ENCODE results near the gene FXYD7.

The FXYD7 gene

DNA sequence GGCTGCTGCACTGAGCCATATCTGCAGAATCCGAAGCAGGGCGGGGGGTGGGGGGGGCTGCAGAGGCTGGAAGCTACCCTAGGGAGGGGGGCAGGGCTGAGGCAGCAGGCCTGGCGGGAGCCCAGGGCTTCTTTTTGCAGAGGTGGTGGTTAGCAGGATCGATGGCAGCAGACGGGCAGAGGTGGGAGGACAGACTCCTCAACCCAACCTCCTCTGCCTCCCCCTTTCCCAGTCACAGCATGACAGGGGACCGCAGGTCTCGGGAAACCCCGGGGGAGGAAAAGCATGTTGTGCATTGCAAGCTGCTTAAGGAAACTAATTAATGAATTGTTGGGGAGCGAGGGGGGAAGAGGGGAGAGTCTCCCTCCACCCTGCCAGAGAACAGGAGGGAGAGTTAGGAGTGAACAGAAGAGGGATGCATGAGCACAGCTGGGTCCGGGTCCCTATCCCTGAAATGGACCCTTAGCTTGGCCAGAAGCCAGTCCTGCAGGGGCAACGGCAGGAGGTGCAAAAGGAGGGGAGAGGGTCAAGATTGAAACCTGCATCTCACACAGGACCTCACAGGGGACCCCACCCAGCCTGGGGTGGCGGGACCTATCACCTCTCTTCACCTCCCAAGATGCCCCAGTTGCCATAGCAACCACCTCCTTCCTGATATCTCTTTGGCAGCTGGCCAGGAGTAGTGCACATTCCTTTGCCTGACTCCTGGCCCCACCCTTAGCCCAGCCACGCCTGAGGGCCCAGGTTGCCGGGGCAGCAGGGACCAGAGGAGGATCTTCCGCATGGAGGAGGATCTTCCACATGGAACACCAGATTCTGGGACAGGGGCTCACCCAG, 1.8 kb downstream of the FXYD7 start (continued):
- TF ChIP-seq, protein P1, sequence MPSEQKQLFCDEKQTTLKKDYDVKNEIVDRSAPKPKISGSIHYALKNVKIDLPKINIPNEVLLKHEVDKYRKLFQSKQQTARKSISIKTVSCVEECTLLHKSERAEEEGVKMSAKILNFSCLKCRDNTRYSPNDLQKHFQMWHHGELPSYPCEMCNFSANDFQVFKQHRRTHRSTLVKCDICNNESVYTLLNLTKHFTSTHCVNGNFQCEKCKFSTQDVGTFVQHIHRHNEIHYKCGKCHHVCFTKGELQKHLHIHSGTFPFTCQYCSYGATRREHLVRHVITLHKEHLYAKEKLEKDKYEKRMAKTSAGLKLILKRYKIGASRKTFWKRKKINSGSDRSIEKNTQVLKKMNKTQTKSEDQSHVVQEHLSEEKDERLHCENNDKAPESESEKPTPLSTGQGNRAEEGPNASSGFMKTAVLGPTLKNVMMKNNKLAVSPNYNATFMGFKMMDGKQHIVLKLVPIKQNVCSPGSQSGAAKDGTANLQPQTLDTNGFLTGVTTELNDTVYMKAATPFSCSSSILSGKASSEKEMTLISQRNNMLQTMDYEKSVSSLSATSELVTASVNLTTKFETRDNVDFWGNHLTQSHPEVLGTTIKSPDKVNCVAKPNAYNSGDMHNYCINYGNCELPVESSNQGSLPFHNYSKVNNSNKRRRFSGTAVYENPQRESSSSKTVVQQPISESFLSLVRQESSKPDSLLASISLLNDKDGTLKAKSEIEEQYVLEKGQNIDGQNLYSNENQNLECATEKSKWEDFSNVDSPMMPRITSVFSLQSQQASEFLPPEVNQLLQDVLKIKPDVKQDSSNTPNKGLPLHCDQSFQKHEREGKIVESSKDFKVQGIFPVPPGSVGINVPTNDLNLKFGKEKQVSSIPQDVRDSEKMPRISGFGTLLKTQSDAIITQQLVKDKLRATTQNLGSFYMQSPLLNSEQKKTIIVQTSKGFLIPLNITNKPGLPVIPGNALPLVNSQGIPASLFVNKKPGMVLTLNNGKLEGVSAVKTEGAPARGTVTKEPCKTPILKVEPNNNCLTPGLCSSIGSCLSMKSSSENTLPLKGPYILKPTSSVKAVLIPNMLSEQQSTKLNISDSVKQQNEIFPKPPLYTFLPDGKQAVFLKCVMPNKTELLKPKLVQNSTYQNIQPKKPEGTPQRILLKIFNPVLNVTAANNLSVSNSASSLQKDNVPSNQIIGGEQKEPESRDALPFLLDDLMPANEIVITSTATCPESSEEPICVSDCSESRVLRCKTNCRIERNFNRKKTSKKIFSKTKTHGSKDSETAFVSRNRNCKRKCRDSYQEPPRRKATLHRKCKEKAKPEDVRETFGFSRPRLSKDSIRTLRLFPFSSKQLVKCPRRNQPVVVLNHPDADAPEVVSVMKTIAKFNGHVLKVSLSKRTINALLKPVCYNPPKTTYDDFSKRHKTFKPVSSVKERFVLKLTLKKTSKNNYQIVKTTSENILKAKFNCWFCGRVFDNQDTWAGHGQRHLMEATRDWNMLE (tag by site-specific recombination; conservative IDR thresholded peaks at IDR 0.05; ENCODE audit: low read depth), result no peak
- TF ChIP-seq, protein P2, sequence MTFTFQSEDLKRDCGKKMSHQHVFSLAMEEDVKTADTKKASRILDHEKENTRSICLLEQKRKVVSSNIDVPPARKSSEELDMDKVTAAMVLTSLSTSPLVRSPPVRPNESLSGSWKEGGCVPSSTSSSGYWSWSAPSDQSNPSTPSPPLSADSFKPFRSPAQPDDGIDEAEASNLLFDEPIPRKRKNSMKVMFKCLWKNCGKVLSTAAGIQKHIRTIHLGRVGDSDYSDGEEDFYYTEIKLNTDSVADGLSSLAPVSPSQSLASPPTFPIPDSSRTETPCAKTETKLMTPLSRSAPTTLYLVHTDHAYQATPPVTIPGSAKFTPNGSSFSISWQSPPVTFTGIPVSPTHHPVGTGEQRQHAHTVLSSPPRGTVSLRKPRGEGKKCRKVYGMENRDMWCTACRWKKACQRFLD (tag by site-specific recombination; IDR thresholded peaks at IDR 0.05), result no peak
- TF ChIP-seq, protein P3, sequence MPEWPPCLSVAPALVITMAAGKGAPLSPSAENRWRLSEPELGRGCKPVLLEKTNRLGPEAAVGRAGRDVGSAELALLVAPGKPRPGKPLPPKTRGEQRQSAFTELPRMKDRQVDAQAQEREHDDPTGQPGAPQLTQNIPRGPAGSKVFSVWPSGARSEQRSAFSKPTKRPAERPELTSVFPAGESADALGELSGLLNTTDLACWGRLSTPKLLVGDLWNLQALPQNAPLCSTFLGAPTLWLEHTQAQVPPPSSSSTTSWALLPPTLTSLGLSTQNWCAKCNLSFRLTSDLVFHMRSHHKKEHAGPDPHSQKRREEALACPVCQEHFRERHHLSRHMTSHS (tag by site-specific recombination; IDR thresholded peaks at IDR 0.05), result no peak
- TF ChIP-seq ZNF114 (tag by site-specific recombination; IDR thresholded peaks at IDR 0.05) (no peak), ZBTB21 (tag by site-specific recombination; IDR thresholded peaks at IDR 0.05) (peak; percentile 48; the same call in 1 of the 2 replicates), ZFHX2 (tag by site-specific recombination; conservative IDR thresholded peaks at IDR 0.05) (peak; percentile 98), ZNF239 (tag by site-specific recombination; IDR thresholded peaks at IDR 0.05) (no peak), ZNF621 (tag by site-specific recombination; IDR thresholded peaks at IDR 0.05) (no peak), ZNF747 (tag by site-specific recombination; IDR thresholded peaks at IDR 0.05) (no peak), ZNF521 (tag by site-specific recombination; IDR thresholded peaks at IDR 0.05) (no peak), GLI2 (tag by site-specific recombination; IDR thresholded peaks at IDR 0.05; ENCODE audit: borderline replicate concordance, low read depth) (no peak), ZNF16 (tag by site-specific recombination; IDR thresholded peaks at IDR 0.05; ENCODE audit: low read depth) (no peak), ZNF266 (tag by site-specific recombination; IDR thresholded peaks at IDR 0.05; ENCODE audit: low read depth) (no peak), ZNF549 (tag by site-specific recombination; IDR thresholded peaks at IDR 0.05) (no peak), ZNF354C (tag by site-specific recombination; IDR thresholded peaks at IDR 0.05; ENCODE audit: borderline replicate concordance, low read depth) (no peak), ZNF629 (tag by site-specific recombination; IDR thresholded peaks at IDR 0.05) (peak; percentile 36; the same call in 1 of the 2 replicates), ZNF202 (tag by site-specific recombination; IDR thresholded peaks at IDR 0.05; ENCODE audit: borderline replicate concordance) (no peak), ZNF792 (tag by site-specific recombination; IDR thresholded peaks at IDR 0.05) (no peak), ZNF776 (tag by site-specific recombination; IDR thresholded peaks at IDR 0.05; ENCODE audit: borderline replicate concordance) (no peak)
- TF ChIP-seq, protein P4, sequence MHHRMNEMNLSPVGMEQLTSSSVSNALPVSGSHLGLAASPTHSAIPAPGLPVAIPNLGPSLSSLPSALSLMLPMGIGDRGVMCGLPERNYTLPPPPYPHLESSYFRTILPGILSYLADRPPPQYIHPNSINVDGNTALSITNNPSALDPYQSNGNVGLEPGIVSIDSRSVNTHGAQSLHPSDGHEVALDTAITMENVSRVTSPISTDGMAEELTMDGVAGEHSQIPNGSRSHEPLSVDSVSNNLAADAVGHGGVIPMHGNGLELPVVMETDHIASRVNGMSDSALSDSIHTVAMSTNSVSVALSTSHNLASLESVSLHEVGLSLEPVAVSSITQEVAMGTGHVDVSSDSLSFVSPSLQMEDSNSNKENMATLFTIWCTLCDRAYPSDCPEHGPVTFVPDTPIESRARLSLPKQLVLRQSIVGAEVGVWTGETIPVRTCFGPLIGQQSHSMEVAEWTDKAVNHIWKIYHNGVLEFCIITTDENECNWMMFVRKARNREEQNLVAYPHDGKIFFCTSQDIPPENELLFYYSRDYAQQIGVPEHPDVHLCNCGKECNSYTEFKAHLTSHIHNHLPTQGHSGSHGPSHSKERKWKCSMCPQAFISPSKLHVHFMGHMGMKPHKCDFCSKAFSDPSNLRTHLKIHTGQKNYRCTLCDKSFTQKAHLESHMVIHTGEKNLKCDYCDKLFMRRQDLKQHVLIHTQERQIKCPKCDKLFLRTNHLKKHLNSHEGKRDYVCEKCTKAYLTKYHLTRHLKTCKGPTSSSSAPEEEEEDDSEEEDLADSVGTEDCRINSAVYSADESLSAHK (tag by site-specific recombination; IDR thresholded peaks at IDR 0.05), result no peak
- TF ChIP-seq, protein P5, sequence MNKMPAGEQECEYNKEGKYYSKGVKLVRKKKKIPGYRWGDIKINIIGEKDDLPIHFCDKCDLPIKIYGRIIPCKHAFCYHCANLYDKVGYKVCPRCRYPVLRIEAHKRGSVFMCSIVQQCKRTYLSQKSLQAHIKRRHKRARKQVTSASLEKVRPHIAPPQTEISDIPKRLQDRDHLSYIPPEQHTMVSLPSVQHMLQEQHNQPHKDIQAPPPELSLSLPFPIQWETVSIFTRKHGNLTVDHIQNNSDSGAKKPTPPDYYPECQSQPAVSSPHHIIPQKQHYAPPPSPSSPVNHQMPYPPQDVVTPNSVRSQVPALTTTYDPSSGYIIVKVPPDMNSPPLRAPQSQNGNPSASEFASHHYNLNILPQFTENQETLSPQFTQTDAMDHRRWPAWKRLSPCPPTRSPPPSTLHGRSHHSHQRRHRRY (tag by site-specific recombination; IDR thresholded peaks at IDR 0.05), result no peak
- TF ChIP-seq, protein P6, sequence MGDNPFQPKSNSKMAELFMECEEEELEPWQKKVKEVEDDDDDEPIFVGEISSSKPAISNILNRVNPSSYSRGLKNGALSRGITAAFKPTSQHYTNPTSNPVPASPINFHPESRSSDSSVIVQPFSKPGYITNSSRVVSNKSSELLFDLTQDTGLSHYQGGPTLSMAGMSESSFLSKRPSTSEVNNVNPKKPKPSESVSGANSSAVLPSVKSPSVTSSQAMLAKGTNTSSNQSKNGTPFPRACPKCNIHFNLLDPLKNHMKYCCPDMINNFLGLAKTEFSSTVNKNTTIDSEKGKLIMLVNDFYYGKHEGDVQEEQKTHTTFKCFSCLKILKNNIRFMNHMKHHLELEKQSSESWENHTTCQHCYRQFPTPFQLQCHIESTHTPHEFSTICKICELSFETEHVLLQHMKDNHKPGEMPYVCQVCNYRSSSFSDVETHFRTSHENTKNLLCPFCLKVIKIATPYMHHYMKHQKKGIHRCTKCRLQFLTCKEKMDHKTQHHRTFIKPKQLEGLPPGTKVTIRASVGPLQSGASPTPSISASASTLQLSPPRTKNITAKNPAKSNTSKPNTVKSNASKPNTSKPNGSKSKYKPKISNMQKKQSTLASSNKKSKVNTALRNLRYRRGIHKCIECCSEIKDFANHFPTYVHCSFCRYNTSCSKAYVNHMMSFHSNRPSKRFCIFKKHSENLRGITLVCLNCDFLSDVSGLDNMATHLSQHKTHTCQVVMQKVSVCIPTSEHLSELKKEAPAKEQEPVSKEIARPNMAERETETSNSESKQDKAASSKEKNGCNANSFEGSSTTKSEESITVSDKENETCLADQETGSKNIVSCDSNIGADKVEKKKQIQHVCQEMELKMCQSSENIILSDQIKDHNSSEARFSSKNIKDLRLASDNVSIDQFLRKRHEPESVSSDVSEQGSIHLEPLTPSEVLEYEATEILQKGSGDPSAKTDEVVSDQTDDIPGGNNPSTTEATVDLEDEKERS (tag by site-specific recombination; IDR thresholded peaks at IDR 0.05), result no peak
- TF ChIP-seq, protein P7, sequence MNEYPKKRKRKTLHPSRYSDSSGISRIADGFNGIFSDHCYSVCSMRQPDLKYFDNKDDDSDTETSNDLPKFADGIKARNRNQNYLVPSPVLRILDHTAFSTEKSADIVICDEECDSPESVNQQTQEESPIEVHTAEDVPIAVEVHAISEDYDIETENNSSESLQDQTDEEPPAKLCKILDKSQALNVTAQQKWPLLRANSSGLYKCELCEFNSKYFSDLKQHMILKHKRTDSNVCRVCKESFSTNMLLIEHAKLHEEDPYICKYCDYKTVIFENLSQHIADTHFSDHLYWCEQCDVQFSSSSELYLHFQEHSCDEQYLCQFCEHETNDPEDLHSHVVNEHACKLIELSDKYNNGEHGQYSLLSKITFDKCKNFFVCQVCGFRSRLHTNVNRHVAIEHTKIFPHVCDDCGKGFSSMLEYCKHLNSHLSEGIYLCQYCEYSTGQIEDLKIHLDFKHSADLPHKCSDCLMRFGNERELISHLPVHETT (tag by site-specific recombination; IDR thresholded peaks at IDR 0.05), result 0 out of 2 replicates have a peak, but pooled peaks have one; percentile 22
